NCI-H226 (cell line): ENCODE results near the gene NIP7.
"Not testable (repeated sequence)": the region's sequence is repeated elsewhere in the genome, so short reads cannot be mapped to it uniquely, and the experiment has no call there.

Experiments used
- DNase-seq: peaks from one replicate; pipeline ENCODE4 v3.0.0-alpha.2; 2015

NIP7 gene

GRCh38 chr16:69348222-69348621 lies 8.7 kb downstream of the NIP7 start:
- no peak for DNase-seq

- DNase-seq, result no peak
Observed at GRCh38 chr16:69349536-69349935, 10.0 kb downstream of the NIP7 start.

- no peak for DNase-seq
Observed at GRCh38 chr16:69350536-69351133, 11.1 kb downstream of the NIP7 start.

DNA sequence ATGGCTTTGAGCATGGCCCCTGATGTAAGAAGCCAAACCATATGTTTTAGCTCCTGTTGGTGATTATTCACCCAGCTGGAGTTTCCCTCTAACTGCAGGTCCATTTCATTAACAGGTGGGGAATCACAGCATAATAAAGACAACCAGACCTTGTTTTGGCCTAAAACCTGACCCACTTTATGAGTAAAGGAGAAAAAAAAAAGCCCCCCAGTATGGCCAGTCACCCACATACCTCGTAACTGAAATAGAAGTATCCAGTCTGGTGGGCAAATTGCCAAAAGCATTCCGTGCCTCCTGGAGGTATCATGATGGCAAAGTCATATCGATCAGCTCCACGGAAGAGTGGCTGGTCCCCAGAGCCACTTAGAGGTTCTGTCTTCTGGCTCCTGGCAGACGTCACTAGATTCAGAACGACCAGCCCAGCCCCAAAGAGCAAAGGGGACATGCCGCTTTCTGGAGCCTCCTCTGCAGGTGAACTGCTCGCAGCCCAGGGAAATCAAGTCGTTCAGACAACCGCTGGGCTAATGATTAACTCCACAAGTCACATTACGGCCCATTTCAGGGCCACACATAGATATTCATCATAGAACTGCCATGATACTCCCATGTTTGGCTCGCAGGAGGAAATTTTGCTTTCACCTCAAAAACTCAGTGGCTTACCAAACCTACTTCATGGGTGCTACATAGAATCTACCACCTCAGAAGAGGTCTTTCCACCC lies 11.9 kb downstream of the NIP7 start, which contains the start of gene TMED6:
Gene TMED6, minus strand, starts transcription at position 478 of the 719 bp plus-strand sequence. Its CDS starts 33 bp downstream, at position 445.
- DNase-seq, result no peak

DNA sequence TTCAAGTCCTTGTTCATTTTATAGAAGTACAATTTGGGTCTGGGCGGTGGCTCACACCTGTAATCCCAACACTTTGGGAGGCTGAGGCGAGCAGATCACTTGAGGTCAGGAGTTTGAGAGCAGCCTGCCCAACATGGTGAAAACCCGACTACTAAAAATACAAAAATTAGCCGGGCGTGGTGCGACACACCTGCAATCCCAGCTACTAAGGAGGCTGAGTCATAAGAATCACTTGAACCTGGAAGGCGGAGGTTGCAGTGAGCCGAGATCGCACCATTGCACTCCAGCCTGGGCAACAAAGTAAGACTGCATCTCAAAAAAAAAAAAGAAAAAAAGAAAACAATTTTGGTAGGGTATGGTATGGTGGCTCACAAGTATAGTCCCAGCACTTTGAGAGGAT lies 20.5 kb downstream of the NIP7 start:
- DNase-seq, result not testable (repeated sequence)

GRCh38 chr16:69363281-69363717 lies 23.7 kb downstream of the NIP7 start:
- no peak for DNase-seq

DNA sequence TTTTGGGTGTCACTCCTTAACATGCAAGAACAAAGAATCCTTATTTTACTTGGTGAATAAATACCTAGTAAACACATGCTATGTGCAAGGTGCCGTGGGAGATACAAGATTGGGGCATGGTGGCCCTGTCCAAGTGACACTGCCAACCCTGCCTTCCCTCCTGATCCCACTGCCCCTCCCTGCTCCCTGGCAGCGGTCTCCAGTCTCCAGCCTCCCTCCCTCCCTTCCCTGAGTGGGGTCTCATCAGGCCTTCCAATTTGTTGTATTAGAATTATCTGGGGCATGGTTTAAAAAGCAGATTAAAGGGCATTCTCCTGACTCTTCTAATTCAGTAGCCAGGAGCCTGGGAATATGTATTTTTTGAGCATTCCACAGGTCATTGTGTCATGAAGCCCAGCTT lies 24.5 kb downstream of the NIP7 start:
- no peak for DNase-seq

- no peak for DNase-seq
Observed at GRCh38 chr16:69365901-69366300, 26.3 kb downstream of the NIP7 start.

DNA sequence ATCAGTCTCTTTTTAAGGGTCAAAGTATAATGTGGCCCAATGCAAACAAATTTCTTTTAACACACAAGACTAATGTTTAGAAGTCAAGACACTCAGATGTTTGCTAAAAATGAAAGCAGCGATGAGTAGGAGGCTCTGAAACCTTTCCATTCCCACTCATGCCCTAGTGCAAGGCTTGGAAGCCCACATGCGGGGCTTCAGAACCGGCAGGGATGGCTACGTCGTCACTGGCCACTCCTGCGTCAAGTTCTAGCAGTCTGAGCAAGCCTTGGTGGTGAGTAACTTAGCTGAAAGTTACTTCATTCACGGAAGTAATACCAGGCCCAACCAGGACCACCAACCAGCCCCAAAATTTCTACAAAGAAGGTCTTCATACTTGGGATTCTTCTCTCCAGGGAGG lies 26.9 kb downstream of the NIP7 start:
- DNase-seq, result no peak

DNA sequence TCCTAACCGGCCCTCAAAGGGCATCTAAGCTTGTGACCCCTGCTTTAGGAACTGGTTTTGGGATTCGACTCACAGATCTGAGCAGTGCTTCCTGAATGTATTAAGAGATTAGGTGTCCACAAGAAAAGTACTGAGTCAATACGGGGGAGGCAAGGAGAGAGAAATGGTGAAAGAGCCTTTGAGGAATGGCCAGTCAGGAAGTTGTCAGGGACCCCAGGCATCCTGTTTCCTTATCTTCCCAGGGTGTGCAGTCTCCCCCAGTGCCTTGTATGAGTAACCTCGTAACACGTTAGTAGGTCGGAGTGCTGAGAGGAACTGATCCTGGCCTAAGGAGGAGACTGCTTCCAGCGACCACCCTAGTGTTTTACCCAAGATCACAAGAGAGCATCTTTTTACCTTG lies 28.4 kb downstream of the NIP7 start:
- peak; percentile 91 for DNase-seq

GRCh38 chr16:69368866-69369265 lies 29.3 kb downstream of the NIP7 start:
- DNase-seq, result no peak

DNA sequence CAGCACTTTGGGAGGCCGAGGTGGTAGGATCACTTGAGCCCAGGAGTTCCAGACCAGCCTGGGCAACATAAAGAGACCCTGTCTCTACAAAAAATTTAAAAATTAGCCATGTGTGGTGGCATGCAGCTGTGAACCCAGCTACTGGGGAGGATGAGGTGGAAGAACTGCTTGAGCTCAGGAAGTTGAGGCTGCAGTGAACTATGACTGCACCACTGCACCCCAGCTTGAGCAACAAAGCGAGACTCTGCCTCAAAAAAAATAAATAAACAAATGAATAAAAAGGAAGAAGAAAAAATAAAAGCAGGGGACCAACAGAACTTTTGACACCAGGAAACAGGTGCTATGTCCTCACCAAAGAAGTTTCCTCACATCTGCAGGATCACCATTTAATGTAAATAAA lies 32.0 kb downstream of the NIP7 start:
- DNase-seq, result no peak

GRCh38 chr16:69373019-69373418 lies 33.4 kb downstream of the NIP7 start:
- DNase-seq, result no peak

- no peak for DNase-seq
Observed at GRCh38 chr16:69376393-69377059, 37.0 kb downstream of the NIP7 start.

GRCh38 chr16:69378036-69378435 lies 38.5 kb downstream of the NIP7 start:
- no peak for DNase-seq

GRCh38 chr16:69378760-69379159 lies 39.2 kb downstream of the NIP7 start:
- DNase-seq, result no peak

DNA sequence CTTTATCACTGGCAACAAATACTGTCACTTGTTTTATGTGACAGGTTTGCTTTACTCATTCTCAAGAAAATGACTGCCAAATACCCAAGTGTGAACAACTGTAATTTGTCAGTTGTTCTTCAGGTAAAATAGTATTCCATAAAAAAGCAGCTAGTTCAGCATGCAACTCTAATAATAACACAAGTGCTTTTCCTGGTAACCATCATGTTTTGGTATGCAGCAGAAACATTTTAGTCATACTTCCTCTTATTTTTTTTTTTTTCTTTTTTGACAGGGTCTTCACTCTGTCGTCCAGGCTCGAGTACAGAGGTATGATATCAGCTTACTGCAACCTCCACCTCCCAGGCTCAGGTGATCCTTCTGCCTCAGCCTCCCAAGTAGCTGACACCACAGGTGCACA lies 41.7 kb downstream of the NIP7 start:
- DNase-seq, result no peak

- DNase-seq, result no peak
Observed at GRCh38 chr16:69382421-69382820, 42.8 kb downstream of the NIP7 start.

DNA sequence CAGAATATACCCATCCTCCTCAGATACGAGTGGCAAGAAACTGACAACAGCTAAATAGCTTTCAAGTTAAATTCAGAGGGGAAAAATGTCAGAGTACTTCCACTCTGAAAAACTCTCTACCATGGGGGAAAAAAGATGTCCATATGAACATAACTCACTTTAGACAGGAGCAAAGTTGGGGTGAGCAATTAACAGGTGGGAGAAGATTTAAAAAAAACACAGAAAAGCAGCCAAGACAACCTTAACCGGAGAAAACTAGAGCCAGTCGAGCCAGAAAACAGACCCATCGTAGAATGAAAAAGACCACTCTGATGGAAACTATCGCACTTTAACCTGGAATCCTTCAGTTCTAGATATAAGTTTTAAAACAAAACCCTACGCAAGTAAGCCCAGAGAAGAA lies 45.4 kb downstream of the NIP7 start:
- no peak for DNase-seq

- peak; percentile 31 for DNase-seq
Observed at GRCh38 chr16:69386596-69386995, 47.0 kb downstream of the NIP7 start.
